Muscle layer of colon (tissue), 2 donors: Measurements from ENCODE around the gene PARP4.
"Not testable (repeated sequence)": the region's sequence is repeated elsewhere in the genome, so short reads cannot be mapped to it uniquely, and the experiment has no call there.

Source experiments
- H3K27ac ChIP-seq: one replicate; pipeline ENCODE4 v1.7.0; 2013; ENCODE audit warnings: low read depth, mild to moderate bottlenecking, low read length, moderate library complexity
- H3K27me3 ChIP-seq, 2 donors: one replicate each; pipeline ENCODE4 v1.7.0; 2013; ENCODE audit warnings: low read length in 2 of 2, mild to moderate bottlenecking in 2 of 2; ENCODE audit not compliant: insufficient read depth in 2 of 2, control insufficient read depth in 1 of 2
- H3K36me3 ChIP-seq: one replicate; pipeline ENCODE4 v1.7.0; 2013; ENCODE audit warnings: mild to moderate bottlenecking, low read length; ENCODE audit not compliant: insufficient read depth
- H3K4me1 ChIP-seq: one replicate; pipeline ENCODE4 v1.7.0; 2013; ENCODE audit warnings: mild to moderate bottlenecking, low read length; ENCODE audit not compliant: insufficient read depth
- H3K4me3 ChIP-seq, 2 donors: one replicate each; pipeline ENCODE4 v1.7.0; 2013; ENCODE audit warnings: low read length in 2 of 2, low read depth in 1 of 2, mild to moderate bottlenecking in 1 of 2, moderate library complexity in 1 of 2
- H3K9ac ChIP-seq: one replicate; pipeline ENCODE4 v1.7.0; 2013; ENCODE audit warnings: low read length
- H3K9me3 ChIP-seq: one replicate; pipeline ENCODE4 v1.7.0; 2013; ENCODE audit warnings: mild to moderate bottlenecking, low read length
- donor health status: abdominal sarcoma.
- donor health status: Adenocarcinoma of cecum.

The PARP4 gene

DNA sequence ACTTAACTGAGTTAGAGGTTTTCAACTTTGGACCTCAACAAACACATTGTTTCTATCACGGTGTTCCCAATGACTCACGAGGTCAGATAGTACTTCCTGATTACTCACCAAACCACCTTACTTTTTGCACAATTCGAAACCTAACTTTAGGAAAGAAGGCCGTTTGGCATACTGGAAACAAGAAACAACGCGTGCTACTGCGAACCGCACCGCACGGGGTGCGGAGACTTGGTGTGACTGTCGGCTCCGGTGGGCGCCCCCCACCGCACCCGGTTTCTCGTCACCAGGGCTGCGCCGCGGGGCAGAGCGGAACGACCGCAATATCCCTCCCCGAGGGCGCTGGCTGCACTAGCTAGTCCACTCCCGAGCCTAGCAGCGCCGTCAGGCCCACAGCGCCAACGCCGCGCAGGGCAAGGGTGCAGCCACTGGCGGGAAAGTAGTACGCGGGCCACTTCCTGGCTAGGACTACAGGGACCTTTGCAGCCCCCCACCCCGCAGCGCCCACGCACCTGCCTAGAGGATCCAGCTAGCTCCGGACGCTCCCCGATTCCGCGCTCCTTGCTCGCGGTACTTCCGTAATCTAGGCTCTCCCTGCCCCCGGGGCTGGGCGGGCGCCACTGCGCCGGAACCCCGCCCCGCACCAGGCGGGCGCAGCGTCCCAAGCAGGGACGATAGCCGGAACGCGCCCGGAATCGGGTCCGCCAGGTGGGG, at the start of gene PARP4:
TSS of gene PARP4 (minus strand) at position 582 of the 711 bp plus-strand sequence. CDS start 9,002 bp downstream, outside the sequence.
- Histone ChIP-seq H3K9me3 (no peaks in the 10 kb centered on the region), H3K4me1 (peaks cover 13% of the 10 kb centered on the region), H3K4me3 (peak within 1 kb of the TSS; percentile 57 to 87), H3K27ac (peak within 1 kb of the TSS; percentile 77), H3K9ac (peak within 1 kb of the TSS; percentile 83), H3K36me3 (no peaks in the 10 kb centered on the region), H3K27me3 (no peaks in the 10 kb centered on the region)

DNA sequence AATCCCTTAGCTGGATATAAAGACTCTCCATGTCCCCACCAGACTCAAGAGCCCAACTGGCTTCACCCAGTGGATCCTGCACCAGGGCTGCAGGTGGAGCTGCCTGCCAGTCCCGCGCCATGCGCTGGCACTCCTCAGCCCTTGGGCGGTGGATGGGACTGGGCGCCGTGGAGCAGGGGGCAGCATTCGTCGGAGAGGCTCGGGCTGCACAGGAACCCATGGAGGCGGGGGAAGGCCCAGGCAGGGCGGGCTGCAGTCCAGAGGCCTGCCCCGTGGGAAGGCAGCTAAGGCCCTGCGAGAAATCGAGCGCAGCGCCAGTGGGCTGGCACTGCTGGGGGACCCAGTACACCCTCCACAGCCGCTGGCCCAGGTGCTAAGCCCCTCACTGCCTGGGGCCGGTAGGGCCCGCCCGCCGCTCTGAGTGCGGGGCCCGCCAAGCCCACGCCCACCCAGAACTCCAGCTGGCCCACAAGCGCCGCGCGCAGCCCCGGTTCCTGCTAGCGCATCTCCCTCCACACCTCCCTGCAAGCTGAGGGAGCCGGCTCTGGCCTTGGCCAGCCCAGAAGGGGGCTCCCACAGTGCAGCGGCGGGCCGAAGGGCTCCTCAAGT, 48.1 kb upstream of the PARP4 start:
- H3K27me3 ChIP-seq, H3K9me3 ChIP-seq, H3K4me1 ChIP-seq, H3K4me3 ChIP-seq, H3K36me3 ChIP-seq, H3K27ac ChIP-seq, H3K9ac ChIP-seq: not testable (repeated sequence)

DNA sequence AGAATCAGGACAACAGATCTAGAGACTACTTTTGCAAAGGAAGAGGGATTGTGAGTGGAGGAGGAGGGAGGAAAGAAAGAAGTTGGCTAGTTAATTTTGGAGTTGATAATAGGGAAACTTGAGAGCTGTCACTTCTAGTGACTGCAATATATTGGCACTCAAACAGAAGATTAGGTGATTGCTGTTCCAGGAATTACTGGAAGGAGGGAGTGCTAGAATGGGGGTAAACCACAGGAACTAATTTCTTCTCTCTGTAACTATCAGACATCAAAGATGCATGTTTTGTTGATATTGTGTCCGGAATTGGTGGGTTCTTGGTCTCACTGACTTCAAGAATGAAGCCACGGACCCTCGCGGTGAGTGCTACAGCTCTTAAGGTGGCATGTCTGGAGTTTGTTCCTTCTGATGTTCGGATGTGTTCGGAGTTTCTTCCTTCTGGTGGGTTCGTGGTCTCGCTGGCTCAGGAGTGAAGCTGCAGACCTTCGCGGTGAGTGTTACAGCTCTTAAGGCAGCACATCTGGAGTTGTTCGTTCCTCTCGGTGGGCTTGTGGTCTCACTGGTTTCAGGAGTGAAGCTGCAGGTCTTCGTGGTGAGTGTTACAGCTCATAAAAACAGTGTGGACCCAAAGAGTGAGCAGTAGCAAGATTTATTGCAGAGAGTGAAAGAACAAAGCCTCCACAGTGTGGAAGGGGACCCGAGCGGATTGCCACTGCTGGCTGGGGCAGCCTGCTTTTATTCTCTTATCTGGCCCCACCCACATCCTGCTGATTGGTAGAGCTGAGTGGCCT, 47.0 kb upstream of the PARP4 start:
- not testable (repeated sequence) for H3K4me3 ChIP-seq, H3K36me3 ChIP-seq, H3K27me3 ChIP-seq, H3K27ac ChIP-seq, H3K4me1 ChIP-seq, H3K9me3 ChIP-seq, H3K9ac ChIP-seq

DNA sequence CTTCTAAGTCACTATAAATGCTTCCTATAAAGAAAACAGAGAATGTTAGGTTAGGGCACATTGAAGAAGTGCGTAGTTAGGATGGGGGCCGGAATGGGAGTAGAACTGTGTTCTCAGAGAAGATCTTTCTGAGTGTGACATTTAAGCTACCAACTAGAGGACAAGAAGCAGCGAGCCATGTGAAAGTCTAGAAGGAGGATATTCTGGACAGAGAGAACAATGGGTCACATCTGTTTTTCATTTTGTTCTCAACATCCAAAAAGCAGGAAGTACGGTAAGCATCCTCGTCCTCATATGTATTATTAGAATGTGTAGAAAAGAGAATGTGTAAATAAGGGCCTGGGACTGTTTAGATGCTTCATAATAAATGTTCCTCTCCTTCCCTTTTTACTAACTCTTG, 44.5 kb upstream of the PARP4 start:
- H3K9ac ChIP-seq, result no peak overlapping the region
- H3K27me3 ChIP-seq, result no peaks in the 10 kb centered on the region
- H3K9me3 ChIP-seq, result no peaks in the 10 kb centered on the region
- H3K36me3 ChIP-seq, result no peaks in the 10 kb centered on the region
- no peak overlapping the region for H3K4me3 ChIP-seq
- no peaks in the 10 kb centered on the region for H3K4me1 ChIP-seq
- H3K27ac ChIP-seq, result no peak overlapping the region

DNA sequence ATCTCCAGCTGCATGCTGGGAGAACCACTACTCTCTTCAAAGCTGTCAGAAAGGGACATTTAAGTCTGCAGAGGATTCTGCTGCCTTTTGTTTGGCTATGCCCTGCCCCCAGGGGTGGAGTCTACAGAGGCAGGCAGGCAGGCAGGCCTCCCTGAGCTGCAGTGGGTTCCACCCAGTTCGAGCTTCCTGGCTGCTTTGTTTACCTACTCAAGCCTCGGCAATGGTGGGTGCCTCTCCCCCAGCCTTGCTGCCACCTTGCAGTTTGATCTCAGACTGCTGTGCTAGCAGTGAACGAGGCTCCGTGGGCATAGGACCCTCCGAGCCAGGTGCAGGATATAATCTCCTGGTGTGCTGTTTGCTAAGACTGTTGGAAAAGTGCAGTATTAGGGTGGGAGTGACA, 41.3 kb upstream of the PARP4 start:
- not testable (repeated sequence) for H3K4me3 ChIP-seq, H3K4me1 ChIP-seq, H3K9me3 ChIP-seq, H3K27ac ChIP-seq, H3K27me3 ChIP-seq, H3K9ac ChIP-seq, H3K36me3 ChIP-seq

DNA sequence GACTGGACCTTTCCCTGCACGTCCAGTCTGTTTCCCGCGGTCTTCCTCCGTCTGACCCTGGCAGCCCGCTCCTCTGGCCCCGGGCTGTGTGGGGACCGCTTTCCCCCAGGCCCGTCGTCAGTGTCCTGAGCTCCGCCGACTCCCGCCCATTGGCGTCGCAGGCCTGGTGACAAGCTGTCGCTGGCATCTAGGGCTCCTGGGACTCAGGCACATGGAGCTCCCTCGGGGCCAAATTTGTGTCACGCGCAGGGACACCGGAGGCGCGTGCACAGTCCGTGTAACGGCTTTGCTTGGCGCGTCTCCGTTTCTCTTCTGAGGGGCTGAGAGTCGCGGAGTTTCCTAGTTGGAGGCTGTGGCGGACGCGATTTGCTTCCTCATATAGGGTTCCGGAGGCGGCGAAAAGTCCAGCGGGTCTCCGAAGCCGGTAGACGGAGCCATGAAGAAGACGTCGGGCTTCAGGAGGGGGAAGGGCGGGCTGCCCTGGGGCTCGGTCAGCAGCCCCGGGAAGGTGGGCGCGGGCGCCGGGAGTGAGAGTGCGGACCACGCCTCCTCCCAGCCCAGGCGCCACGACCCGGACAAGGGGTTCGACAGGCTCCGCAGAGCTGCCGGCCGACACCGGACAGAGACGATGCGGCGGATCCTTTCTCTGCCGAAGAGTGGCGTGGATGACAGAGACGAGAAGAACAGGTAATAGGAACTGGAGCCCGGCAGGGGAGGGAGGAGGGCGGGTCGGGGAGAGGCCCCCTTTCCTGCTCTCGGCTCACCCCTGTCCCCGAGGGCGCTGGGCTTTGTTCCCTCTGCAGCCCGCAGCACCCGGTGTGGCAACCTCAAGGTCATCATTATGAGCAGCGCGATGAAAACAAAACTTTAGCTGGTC, 29.1 kb upstream of the PARP4 start:
- not testable (repeated sequence) for H3K9ac ChIP-seq
- H3K4me3 ChIP-seq, result peak overlapping the region; percentile 32 to 42
- H3K27me3 ChIP-seq, result peaks cover 5 to 30% of the 10 kb centered on the region in 2 donors

DNA sequence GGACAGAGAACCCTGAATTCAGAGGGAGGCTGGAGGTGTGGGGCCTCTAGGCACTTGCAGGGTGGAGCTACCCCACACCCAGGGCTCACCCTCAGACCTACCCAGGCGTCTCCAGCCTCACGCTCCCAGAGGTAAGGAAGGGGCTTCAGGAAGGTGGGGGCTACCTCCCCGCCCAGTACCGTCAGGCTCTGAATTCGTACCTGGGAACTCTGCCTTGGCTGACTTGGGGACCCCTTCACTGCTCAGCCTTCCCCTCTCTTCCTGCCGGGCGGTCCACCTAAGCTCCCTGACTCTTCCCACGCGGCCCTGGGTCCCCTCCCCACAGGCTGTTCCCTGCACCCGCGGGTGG, 28.5 kb upstream of the PARP4 start:
- peak overlapping the region; percentile 32 to 42 for H3K4me3 ChIP-seq
- peaks cover 5 to 30% of the 10 kb centered on the region in 2 donors for H3K27me3 ChIP-seq
- no peaks in the 10 kb centered on the region for H3K36me3 ChIP-seq
- no peak overlapping the region for H3K9ac ChIP-seq
- no peak overlapping the region for H3K27ac ChIP-seq
- H3K9me3 ChIP-seq, result no peaks in the 10 kb centered on the region
- no peaks in the 10 kb centered on the region for H3K4me1 ChIP-seq

More for the DNA sequence above, 29.1 kb upstream of the PARP4 start:
- H3K4me1 ChIP-seq, H3K36me3 ChIP-seq, H3K9me3 ChIP-seq, H3K27ac ChIP-seq: not testable (repeated sequence)

DNA sequence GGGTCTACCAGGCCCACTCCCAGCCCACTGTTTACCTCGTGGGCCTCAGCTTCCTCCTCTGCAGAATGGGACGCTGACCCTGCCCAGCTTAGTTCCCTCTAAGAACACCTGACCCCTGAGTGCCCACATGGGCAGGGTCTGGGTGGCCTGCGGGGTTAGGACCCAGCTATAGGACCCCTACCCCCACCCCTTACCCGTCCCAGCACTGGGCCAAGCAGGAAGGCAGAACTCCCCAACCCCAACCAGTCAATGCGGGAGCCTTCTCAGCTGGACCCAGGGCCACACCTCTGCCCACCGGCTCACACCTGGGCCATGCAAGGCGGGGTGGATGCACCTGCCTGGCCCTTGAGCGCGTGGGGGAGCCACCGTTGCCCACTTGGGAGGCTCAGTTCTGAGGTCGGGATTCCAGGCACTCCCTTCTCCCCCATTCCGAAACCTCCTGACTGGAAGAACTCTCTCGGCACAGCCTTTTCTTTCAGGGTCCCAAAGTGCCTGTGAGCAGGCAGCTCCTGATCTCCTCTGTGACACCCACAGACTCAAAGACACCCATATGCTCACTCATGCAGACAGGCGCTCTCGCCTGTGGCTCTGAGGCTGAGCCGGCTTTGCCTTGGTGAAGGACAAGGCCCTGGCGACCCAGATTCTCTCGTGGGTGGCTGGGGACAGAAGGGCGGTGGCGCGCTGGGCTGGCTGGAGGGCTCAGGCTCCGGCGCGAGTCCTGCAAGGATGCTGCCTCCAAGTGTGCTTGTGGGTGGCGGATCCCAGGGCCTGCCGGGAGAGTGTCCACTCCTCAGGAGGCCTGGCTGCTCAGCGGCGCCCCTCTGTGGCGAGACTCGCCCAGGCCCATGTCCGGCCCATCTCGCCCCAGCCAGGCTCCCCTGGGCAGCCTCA, 27.9 kb upstream of the PARP4 start:
- H3K27me3 ChIP-seq, result peaks cover 5 to 30% of the 10 kb centered on the region in 2 donors
- H3K9me3 ChIP-seq, result no peaks in the 10 kb centered on the region
- H3K27ac ChIP-seq, result no peak overlapping the region
- no peak overlapping the region for H3K9ac ChIP-seq
- no peaks in the 10 kb centered on the region for H3K36me3 ChIP-seq
- H3K4me3 ChIP-seq, result no peak overlapping the region
- no peaks in the 10 kb centered on the region for H3K4me1 ChIP-seq

DNA sequence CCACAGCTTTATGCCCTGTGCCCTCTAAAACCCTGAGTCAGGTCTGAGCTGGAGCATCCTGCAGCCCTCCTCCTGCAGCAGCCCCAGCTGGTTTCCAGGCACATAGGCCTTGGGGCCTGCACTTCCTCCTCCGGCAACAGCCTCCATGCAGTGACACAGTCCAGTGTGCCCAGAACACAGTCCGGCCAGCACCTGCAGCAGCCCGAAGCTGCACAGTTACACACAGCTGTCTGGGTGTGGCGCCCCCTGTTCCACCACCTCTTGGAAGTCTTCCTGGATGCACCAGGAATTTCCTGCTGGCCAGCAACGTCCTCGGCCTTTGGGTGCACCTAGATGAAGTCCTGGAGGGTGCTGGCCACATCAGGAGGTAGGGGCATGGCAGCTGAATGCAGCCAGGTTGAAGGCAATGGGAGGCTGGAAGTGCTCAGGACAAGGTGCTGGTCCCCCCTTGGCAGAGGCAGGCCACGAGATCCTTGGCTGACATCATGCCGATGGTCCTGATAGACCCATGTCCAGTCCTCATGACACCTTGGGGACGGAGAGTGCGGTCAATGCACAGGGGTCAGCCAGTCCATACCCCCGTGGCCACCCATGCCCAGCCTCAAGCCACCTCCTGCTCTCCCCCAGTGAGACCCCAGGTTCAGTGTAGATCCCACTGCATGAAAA, 27.1 kb upstream of the PARP4 start:
- no peak overlapping the region for H3K4me3 ChIP-seq
- H3K27ac ChIP-seq, result no peak overlapping the region
- peaks cover 5 to 30% of the 10 kb centered on the region in 2 donors for H3K27me3 ChIP-seq
- no peaks in the 10 kb centered on the region for H3K4me1 ChIP-seq
- H3K9ac ChIP-seq, result no peak overlapping the region
- no peaks in the 10 kb centered on the region for H3K36me3 ChIP-seq
- no peaks in the 10 kb centered on the region for H3K9me3 ChIP-seq

DNA sequence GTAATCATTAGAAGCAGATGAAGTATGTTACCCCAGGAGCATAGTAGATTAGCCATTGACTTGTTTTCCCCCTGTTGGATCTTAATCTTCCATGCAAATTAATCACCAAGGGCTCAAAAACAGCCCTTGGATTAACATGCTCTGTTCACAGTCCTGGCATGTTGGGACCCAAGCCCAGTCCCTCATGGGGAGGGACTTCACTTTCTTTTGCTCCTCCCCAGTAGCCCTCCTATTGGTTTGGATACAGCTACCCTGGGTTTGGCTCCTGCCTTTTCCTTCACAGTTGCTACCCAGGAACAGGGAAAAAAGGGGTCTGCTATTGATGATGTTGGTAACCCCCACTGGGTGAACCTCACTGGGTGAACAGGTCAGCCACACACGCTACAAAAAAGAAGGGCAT, 16.9 kb upstream of the PARP4 start:
- H3K27me3 ChIP-seq, result no peaks in the 10 kb centered on the region
- no peak overlapping the region for H3K27ac ChIP-seq
- H3K4me1 ChIP-seq, result no peaks in the 10 kb centered on the region
- H3K4me3 ChIP-seq, result no peak overlapping the region
- no peak overlapping the region for H3K9ac ChIP-seq
- H3K9me3 ChIP-seq, result no peaks in the 10 kb centered on the region
- H3K36me3 ChIP-seq, result no peaks in the 10 kb centered on the region
